T1000 (cell line): Measurements from ENCODE around the gene ZNF654.
"Not testable (repeated sequence)": the region's sequence is repeated elsewhere in the genome, so short reads cannot be mapped to it uniquely, and the experiment has no call there.

Source experiments
- DNase-seq: peaks from one replicate; lab custom pipeline; 2025; ENCODE audit warnings: mixed read lengths; lab: John Stamatoyannopoulos, UW

ZNF654 gene

DNA sequence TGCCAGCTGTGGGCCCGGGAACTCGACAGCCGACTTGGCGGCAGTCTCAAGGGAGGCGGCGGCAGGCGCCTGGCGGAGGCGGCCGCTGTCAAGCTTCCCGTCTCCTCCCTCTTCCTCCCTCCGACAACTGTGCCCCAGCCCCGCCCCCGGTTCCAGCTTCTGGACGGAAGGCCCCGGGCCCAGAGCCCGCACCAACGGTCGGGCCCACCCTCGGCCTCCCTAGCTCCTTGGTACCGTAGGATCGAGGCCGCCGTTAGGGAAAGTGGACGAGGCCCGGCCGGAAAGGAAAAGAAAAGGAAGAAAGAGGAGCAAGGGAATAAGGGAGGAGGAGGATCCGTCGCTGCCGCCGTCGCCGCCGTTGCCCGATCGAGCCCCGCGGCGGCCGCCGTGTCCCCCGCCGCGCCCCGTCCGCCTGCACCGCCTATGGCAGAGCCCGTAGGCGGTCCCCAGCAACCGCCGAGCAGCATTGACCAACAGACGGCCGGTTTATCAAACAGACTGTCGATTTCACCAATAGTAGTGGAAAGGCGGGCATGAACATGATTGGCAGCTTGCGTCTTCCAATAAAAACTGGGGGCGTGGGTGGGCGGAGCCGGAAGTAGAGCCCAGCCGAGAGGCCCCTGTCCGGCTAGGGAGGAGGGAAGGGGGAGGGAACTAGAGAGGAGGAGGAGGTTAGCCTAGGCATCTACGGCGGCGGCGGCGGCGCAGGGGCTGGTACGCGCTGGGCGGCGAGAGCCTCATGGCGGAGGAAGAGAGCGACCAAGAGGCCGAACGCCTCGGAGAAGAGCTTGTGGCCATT lies at the start of gene ZNF654, which contains the start of gene CGGBP1:
ZNF654 (plus strand) TSS at position 675 of the 799 bp plus-strand sequence; CDS start at position 740, 65 bp downstream.
CGGBP1 (minus strand) TSS at position 425 of the 799 bp plus-strand sequence. CDS start 3,029 bp downstream, outside the sequence.
- peak; percentile 99 for DNase-seq

GRCh38 chr3:88010810-88011209 lies 48.2 kb upstream of the ZNF654 start:
- no peak for DNase-seq

- no peak for DNase-seq
Observed at GRCh38 chr3:88013592-88013991, 45.5 kb upstream of the ZNF654 start.

DNA sequence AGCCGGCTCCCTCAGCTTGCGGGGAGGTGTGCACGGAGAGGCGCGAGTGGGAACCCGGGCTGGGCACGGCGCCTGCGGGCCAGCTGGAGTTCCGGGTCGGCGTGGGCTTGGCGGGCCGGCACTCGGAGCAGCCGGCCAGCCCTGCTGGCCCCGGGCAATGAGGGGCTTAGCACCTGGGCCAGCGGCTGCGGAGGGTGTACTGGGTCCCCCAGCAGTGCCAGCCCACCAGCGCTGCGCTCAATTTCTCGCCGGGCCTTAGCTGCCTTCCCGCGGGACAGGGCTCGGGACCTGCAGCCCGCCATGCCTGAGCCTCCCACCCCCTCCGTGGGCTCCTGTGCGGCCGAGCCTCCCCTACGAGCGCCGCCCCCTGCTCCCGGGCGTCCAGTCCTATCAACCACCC lies 43.4 kb upstream of the ZNF654 start:
- not testable (repeated sequence) for DNase-seq

DNA sequence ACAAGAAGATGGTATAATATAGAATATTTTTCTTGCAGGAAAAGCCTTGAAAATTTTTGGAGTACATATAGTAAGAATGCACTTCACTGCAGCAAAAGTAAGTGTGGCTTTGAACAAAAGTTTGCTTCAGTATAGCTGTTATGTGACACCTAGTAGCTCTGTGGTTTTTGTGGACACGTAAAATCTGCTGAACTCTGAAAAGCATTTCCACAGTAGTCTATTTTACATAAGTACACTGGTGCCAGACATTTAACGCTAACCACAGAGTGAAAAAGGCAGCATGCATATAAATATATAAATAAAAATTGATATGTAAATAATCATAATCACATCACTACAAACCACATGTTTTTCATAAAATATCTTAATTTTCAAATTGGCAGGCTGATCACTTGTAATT lies 40.0 kb upstream of the ZNF654 start:
- no peak for DNase-seq

DNA sequence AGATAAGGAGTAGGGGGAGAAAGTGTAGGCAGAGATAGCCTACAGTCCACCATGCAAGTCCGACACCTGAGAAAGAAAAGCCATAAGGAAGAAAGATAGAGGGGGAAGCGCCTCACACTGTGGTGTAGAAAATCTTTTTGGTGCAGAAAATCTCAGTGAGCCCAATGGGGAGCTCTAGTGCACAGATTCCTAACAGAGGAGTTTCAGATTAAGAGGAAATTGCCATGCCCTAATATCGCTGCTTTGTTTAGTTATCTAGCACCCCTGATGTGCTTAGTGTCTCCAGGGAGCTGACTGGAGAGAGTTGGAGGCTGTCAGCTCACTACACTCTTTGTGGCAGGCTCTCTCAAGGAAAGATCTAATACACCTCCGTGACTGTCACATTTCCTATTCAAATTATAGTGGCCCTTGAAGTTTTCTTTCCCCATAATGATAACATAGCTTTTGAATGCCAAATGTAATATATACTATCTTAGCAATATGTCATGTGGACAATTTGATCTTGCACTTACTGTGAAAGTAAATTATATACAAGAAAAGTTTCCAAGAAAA lies 34.0 kb upstream of the ZNF654 start:
- no peak for DNase-seq

- DNase-seq: no peak
Observed at GRCh38 chr3:88028876-88029275, 30.2 kb upstream of the ZNF654 start.

- no peak for DNase-seq
Observed at GRCh38 chr3:88030210-88030609, 28.8 kb upstream of the ZNF654 start.

- no peak for DNase-seq
Observed at GRCh38 chr3:88031642-88032077, 27.4 kb upstream of the ZNF654 start.

DNA sequence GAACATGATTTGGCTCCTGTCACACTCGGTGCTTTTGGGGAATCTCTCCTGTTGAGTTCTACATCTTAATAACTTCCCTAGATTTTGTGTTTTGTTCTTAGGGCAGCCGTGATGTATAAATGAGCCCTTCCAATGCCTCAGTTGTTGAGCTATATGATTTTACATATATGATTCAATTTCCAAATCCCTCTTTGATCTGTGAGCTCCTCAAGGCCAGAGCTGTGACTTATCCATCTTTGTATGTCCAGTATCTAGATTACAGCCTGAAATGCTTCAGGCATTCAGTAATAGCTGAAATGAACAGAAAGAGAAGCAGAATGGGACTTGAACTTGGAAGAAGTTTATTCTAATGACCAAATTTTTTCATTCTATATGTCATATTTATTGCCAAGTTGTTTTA lies 26.8 kb upstream of the ZNF654 start:
- DNase-seq: no peak

DNA sequence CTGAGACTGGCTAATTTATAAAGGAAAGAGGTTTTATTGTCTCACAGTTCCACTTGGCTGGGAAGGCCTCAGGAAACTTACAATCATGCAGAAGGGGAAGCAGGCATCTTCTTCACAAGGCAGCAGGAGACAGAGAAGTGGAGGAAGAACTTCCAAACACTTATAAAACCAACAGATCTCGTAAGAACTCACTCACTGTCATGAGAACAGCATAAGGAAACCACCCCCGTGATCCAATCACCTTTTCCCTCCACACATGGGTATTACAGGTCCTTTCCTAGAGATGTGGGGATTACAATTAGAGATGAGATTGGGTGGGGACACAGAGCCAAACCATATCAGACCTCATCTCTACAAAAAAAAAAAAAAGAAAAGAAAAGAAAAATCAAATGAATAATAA lies 26.0 kb upstream of the ZNF654 start:
- no peak for DNase-seq

DNA sequence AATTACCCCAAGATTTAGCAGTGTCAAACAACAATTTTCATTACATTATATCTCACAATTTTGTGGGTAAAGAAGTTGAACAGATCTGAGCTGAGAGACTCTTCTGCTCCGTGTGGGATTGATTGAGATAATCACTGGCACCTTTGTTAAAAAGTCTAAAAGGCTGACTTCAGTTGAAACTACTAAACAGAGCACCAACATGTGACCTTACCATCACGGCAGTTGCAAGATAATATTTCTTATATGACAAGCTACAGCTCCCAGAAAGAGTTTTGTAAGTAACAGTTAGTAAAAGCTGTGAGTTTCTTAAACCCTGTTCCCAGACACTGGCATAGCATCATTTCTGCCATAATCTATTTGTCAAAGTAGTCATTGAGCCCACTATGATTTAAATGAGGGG lies 25.2 kb upstream of the ZNF654 start:
- DNase-seq: no peak

- no peak for DNase-seq
Observed at GRCh38 chr3:88034491-88035275, 24.4 kb upstream of the ZNF654 start.

GRCh38 chr3:88036221-88036620 lies 22.8 kb upstream of the ZNF654 start:
- no peak for DNase-seq

GRCh38 chr3:88038566-88038965 lies 20.5 kb upstream of the ZNF654 start:
- DNase-seq: peak; percentile 17

GRCh38 chr3:88040529-88040928 lies 18.5 kb upstream of the ZNF654 start:
- no peak for DNase-seq

- no peak for DNase-seq
Observed at GRCh38 chr3:88041005-88041404, 18.1 kb upstream of the ZNF654 start.

DNA sequence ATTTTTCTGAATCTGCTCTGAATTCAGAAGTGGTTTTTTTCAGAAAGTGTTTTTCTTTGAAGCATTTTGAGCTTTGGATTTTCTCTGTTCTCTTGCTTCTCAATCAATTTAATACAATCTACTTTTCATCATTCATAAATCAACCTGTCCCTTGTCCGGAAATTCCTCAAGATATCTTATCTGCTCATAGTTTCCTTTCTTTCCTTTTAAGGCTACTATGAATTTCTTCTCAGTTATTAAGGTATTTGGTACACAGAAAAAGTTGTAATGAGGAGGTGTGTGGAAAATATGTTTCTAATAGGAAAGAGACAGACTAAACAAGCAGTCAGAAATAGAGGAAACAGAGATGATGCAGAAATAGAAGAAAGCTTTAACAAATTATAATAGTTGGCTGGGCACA lies 14.6 kb upstream of the ZNF654 start:
- DNase-seq: no peak

DNA sequence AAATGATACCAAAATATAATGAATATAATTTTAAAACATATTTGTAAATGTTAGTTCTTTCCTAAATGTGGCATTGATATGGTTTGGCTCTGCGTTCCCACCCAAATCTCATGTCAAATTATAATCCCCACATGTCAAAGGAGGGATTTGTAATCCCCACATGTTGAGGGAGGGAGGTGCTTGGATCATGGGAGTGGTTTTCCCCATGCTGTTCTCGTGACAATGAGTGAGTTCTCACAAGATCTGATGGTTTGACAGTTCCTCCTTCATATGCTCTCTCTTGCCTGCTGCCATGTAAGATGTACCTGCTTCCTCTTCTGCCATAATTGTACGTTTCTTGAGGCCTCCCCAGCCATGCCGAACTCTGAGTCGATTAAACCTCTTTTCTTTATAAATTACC lies 12.3 kb upstream of the ZNF654 start:
- no peak for DNase-seq

- DNase-seq: no peak
Observed at GRCh38 chr3:88057630-88058305, 1.3 kb upstream of the ZNF654 start.

DNA sequence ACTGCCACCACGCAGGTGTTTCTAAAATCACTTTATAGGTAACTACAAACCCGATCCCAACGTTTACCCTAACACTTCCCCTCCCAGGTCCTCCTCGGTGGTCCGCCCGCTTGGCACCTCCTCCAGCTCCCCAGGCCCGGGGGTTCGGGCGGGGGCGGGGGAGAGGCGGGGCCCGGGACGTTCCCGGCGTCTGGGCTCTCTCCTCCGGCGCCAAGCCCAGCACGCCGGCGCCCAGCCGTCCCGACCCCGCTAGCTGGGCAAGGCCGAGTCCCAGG lies 812 bp upstream of the ZNF654 start:
- DNase-seq: no peak

GRCh38 chr3:88059380-88060170 lies 520 bp downstream of the ZNF654 start:
- DNase-seq: no peak
